IMR-90 (cell line): ENCODE data around the gene RASL10A. TPM values are rescaled to one million over a fixed set of nuclear protein-coding genes. Genes with fewer than 3 reads are reported as not detected.
A peak's percentile ranks its signal among the peaks of the same experiment; 100 is the strongest.

ENCODE experiments used
- ATAC-seq: fragments of 200-7000 bp; cut with Tn5 transposase; 2 replicates; pipeline ENCODE4 v1.9.1; 2020; ENCODE audit warnings: low read depth, mild to moderate bottlenecking, moderate library complexity
- BruUV-seq: library from RNA; stranded (reverse); fragments of 400-500 nt; replicated peaks from 2 replicates; lab custom pipeline; 2021; lab: Mats Ljungman, UMichigan
- CTCF ChIA-PET: fragments of 300-600 bp; formaldehyde crosslinking; extraction: SDS; loops from one replicate; lab custom pipeline; 2021; ENCODE audit warnings: antibody characterized with exemption; lab: Yijun Ruan, JAX
- POLR2A ChIA-PET: fragments of 300-600 bp; sonication (Branson Sonifier 250); formaldehyde crosslinking; loops from one replicate; lab custom pipeline; 2022; ENCODE audit warnings: antibody characterized with exemption; ENCODE audit not compliant: unreplicated experiment; lab: Charles Lee
- DNase-seq: peaks from one replicate; pipeline ENCODE4 v3.0.0; 2013
- H2AFZ ChIP-seq: replicated peaks from 2 replicates; pipeline ENCODE3; 2013; ENCODE audit warnings: low read length, mild to moderate bottlenecking; ENCODE audit not compliant: poor library complexity
- H2AK5ac ChIP-seq: 2 replicates; pipeline ENCODE4 v1.6.1; 2013; ENCODE audit warnings: low read depth, low read length, inconsistent platforms
- H2AK9ac ChIP-seq: replicated peaks from 2 replicates; pipeline ENCODE3; 2013; ENCODE audit warnings: mild to moderate bottlenecking, low read depth, low read length, moderate library complexity; ENCODE audit not compliant: poor library complexity
- H2BK120ac ChIP-seq: 2 replicates; pipeline ENCODE4 v1.6.1; 2013; ENCODE audit warnings: low read depth, low read length, inconsistent platforms
- H2BK15ac ChIP-seq: 3 replicates; pipeline ENCODE4 v1.6.1; 2013; ENCODE audit warnings: low read depth, low read length, inconsistent platforms
- H2BK20ac ChIP-seq: 2 replicates; pipeline ENCODE4 v1.6.1; 2013; ENCODE audit warnings: low read depth, mild to moderate bottlenecking, inconsistent platforms, low read length, moderate library complexity
- H2BK5ac ChIP-seq: 2 replicates; pipeline ENCODE4 v1.6.1; 2013; ENCODE audit warnings: mild to moderate bottlenecking, low read depth, low read length, inconsistent platforms; ENCODE audit not compliant: poor library complexity, severe bottlenecking
- H3K14ac ChIP-seq: replicated peaks from 2 replicates; pipeline ENCODE4 v1.6.1; 2013; ENCODE audit warnings: low read depth, low read length, inconsistent platforms
- H3K18ac ChIP-seq: 2 replicates; pipeline ENCODE4 v1.6.1; 2013; ENCODE audit warnings: low read depth, low read length, control low read depth
- H3K23ac ChIP-seq: 2 replicates; pipeline ENCODE4 v1.6.1; 2013; ENCODE audit warnings: low read depth, low read length, inconsistent platforms
- H3K27ac ChIP-seq: 2 replicates; pipeline ENCODE4 v1.5.1; 2013; ENCODE audit warnings: mild to moderate bottlenecking, control low read depth, low read length; ENCODE audit not compliant: insufficient read depth
- H3K27me3 ChIP-seq: 2 replicates; pipeline ENCODE4 v1.6.1; 2013; ENCODE audit warnings: low read length; ENCODE audit not compliant: control insufficient read depth, insufficient read depth
- H3K36me3 ChIP-seq: 2 replicates; pipeline ENCODE4 v1.6.1; 2013; ENCODE audit warnings: low read length, mixed read lengths; ENCODE audit not compliant: control insufficient read depth, insufficient read depth
- H3K4ac ChIP-seq: 2 replicates; pipeline ENCODE4 v1.6.1; 2013; ENCODE audit warnings: low read depth, low read length, inconsistent platforms
- H3K4me1 ChIP-seq: 2 replicates; pipeline ENCODE4 v1.6.1; 2013; ENCODE audit warnings: low read length, mixed read lengths; ENCODE audit not compliant: control insufficient read depth, insufficient read depth
- H3K4me2 ChIP-seq: 2 replicates; pipeline ENCODE4 v1.6.1; 2013; ENCODE audit warnings: low read depth, mild to moderate bottlenecking, control low read depth, low read length, moderate library complexity
- H3K4me3 ChIP-seq: 2 replicates; pipeline ENCODE4 v1.5.1; 2013; ENCODE audit warnings: low read depth, mild to moderate bottlenecking, control low read depth, low read length, moderate library complexity; ENCODE audit not compliant: insufficient read depth
- H3K56ac ChIP-seq: 2 replicates; pipeline ENCODE4 v1.6.1; 2013; ENCODE audit warnings: low read length, inconsistent platforms; ENCODE audit not compliant: insufficient read depth; ENCODE audit errors: extremely low read depth
- H3K79me1 ChIP-seq, 2 experiments: 2 replicates each; pipeline ENCODE4 v1.6.1; 2013; ENCODE audit warnings: low read length in 2 of 2, inconsistent platforms in 1 of 2, low read depth in 1 of 2
- H3K9ac ChIP-seq: 2 replicates; pipeline ENCODE4 v1.6.1; 2013; ENCODE audit warnings: low read depth, low read length, control low read depth
- H3K9me1 ChIP-seq: 2 replicates; pipeline ENCODE4 v1.6.1; 2013; ENCODE audit warnings: low read length, inconsistent platforms; ENCODE audit not compliant: insufficient read depth
- H3K9me3 ChIP-seq: 2 replicates; pipeline ENCODE4 v1.6.1; 2013; ENCODE audit warnings: low read length; ENCODE audit not compliant: control insufficient read depth, insufficient read depth
- H4K20me1 ChIP-seq: 2 replicates; pipeline ENCODE4 v1.6.1; 2013; ENCODE audit warnings: low read length, inconsistent platforms; ENCODE audit not compliant: insufficient read depth
- H4K5ac ChIP-seq: 2 replicates; pipeline ENCODE4 v1.6.1; 2013; ENCODE audit warnings: mild to moderate bottlenecking, low read depth, low read length, control low read depth
- H4K8ac ChIP-seq, 2 experiments: 2 replicates each; pipeline ENCODE4 v1.6.1; 2013; ENCODE audit warnings: low read depth in 2 of 2, low read length in 2 of 2, control low read depth in 1 of 2, inconsistent platforms in 1 of 2
- H4K91ac ChIP-seq: 2 replicates; pipeline ENCODE4 v1.6.1; 2013; ENCODE audit warnings: low read depth, low read length, inconsistent platforms; ENCODE audit not compliant: insufficient read depth
- BHLHE40 ChIP-seq: fragments of 150-350 bp; IDR thresholded peaks from 2 replicates; pipeline ENCODE4 v1.6.1; 2016; ENCODE audit warnings: mild to moderate bottlenecking, low read depth, low read length
- CEBPB ChIP-seq: IDR thresholded peaks from 2 replicates; pipeline ENCODE4 v1.6.1; 2012; ENCODE audit warnings: low read depth, low read length, improper control_type of control experiment
- CHD1 ChIP-seq: IDR thresholded peaks from 2 replicates; pipeline ENCODE4 v1.6.1; 2012; ENCODE audit warnings: low read depth, low read length, improper control_type of control experiment
- FOS ChIP-seq: fragments of 150-350 bp; IDR thresholded peaks from 2 replicates; pipeline ENCODE4 v1.6.1; 2016; ENCODE audit warnings: low read depth, low read length
- MAZ ChIP-seq: IDR thresholded peaks from 2 replicates; pipeline ENCODE4 v1.6.1; 2012; ENCODE audit warnings: low read depth, mild to moderate bottlenecking, low read length, improper control_type of control experiment, moderate library complexity, borderline replicate concordance
- MXI1 ChIP-seq: IDR thresholded peaks from 2 replicates; pipeline ENCODE4 v1.6.1; 2012; ENCODE audit warnings: low read depth, mild to moderate bottlenecking, low read length, moderate library complexity, borderline replicate concordance
- RFX5 ChIP-seq: IDR thresholded peaks from 2 replicates; pipeline ENCODE4 v1.8.0; 2012; ENCODE audit warnings: low read depth, mild to moderate bottlenecking, low read length, moderate library complexity
- WGBS, 2 experiments: methylation state at CpG; one replicate each; pipeline versions ENCODE4 v1.1.5 to v1.1.7; 2013; ENCODE audit warnings: missing lambda C conversion rate in 2 of 2; ENCODE audit not compliant: insufficient read length in 1 of 2; ENCODE audit errors: extremely low coverage in 2 of 2; 5-methylcytosine and 5-hydroxymethylcytosine counted together
- dilution Hi-C: fragments of 300-500 bp; cut with HindIII; formaldehyde crosslinking; loops from one replicate; pipeline ENCODE4 v1.14.3; 2018; ENCODE audit warnings: low sequenced_read_pairs; ENCODE audit not compliant: unreplicated experiment
- in situ Hi-C: fragments of 300-500 bp; cut with MboI; formaldehyde crosslinking; loops from 3 replicates; pipeline ENCODE4 v1.14.3; 2019; ENCODE audit warnings: low sequenced_read_pairs, inconsistent platforms, mixed read lengths
- intact Hi-C: fragments of 100-400 bp; cut with micrococcal nuclease; formaldehyde crosslinking; loops from 2 replicates; pipeline ENCODE4 v1.10.0; 2022
- polyA plus RNA-seq, 3 experiments: library from polyadenylated mRNA; depleted of rRNA; stranded (reverse); fragments of >200 nt; gene quantifications; 2 replicates each; pipeline ENCODE4 v1.2.3, GENCODE V29; 2012; ENCODE audit warnings: low replicate concordance in 1 of 3
- total RNA-seq: library from RNA; depleted of rRNA; stranded (reverse); fragments of >200 nt; gene quantifications from 2 replicates; pipeline ENCODE4 v1.2.3, GENCODE V29; 2012

The RASL10A gene
- total and polyA plus RNA-seq, 2 of the 4 experiments (the other 2 are of a cell fraction) = 0.26 TPM; not detected in 1

DNA sequence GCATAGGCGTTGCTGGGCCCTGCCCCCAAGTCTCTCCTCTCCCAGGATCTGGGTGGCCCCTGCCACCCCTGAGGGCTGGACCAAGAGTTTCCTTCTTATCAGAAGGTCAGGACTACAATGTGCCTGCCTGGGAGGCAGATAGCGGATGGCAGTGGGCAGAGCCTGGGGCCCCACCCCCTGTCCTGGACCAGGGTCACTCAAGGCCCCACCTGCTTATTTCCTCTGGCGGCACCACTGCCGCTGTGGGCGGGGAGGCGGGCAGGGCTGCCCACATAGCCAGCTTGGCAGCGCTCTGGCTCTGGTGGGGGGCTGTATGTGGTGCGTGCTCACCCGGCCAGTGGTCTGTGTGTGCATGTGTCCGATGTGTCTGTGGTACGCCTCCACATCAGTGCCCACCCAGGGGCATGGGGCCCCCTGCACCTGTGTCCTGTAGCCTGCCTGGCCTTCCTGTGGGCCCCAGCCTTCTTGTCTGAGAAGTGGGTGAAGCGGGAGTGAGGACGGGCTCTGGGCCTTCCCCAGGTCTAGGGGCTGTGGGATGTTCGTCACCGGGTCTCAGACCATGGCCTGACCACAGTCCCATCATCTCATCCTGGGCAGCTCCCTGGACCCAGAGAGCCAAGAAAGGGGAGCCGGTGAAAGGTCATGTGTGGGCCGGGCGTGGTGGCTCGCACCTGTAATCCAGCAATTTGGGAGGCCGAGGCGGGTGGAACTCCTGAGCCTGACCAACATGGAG is 6.0 kb downstream of the RASL10A start:
- Histone ChIP-seq H3K79me1 (peaks cover 8 to 42% of the 10 kb centered on the region in 2 experiments; a peak in 3 of 4 replicates), H3K9me1 (peaks cover 5% of the 10 kb centered on the region; the same call in 1 of the 2 replicates), H2BK15ac (no peak overlapping the region), H3K18ac (no peak overlapping the region), H3K27ac (no peak overlapping the region), H2BK120ac (no peak overlapping the region), H4K5ac (no peak overlapping the region), H3K4me2 (no peak overlapping the region), H2BK5ac (no peak overlapping the region), H3K36me3 (peaks cover 2% of the 10 kb centered on the region; the same call in 1 of the 2 replicates), H3K27me3 (peaks cover 14% of the 10 kb centered on the region), H2AK9ac (peak overlapping the region; percentile 34), H3K9me3 (no peaks in the 10 kb centered on the region), H3K23ac (no peak overlapping the region), H2AK5ac (no peak overlapping the region), H2BK20ac (no peak overlapping the region), H3K56ac (no peak overlapping the region), H3K9ac (no peak overlapping the region), H2AFZ (no peak overlapping the region), H4K91ac (no peak overlapping the region), H3K4ac (no peak overlapping the region; the same call in 1 of the 2 replicates), H3K14ac (no peak overlapping the region), H4K8ac (no peak overlapping the region), H4K20me1 (peaks cover 34% of the 10 kb centered on the region), H3K4me3 (no peak overlapping the region), H3K4me1 (peaks cover 17% of the 10 kb centered on the region)
- intact Hi-C loops (no loop called here), in situ Hi-C loops (no loop called here), dilution Hi-C loops (no loop called here)
- ATAC-seq = no peak
- TF ChIP-seq CHD1 (no peak), CEBPB (no peak), MXI1 (no peak), BHLHE40 (no peak), MAZ (no peak), RFX5 (no peak), FOS (no peak)
- 100% methylated on average over 1 of the region's 21 CpGs; no CpG with 5 or more reads in 1 of the 2 experiments for WGBS, 2 experiments
- no TSS peak for BruUV-seq
- ChIA-PET POLR2A (no interaction called here), CTCF (no interaction called here)
- DNase-seq = no peak
